GM18502 (cell line): ENCODE data around the gene FAIM2.
"Not testable (repeated sequence)": the region's sequence is repeated elsewhere in the genome, so short reads cannot be mapped to it uniquely, and the experiment has no call there.

Experiments used
- ATAC-seq: cut with Tn5 transposase; IDR thresholded peaks from one replicate; pipeline ENCODE4 v1.9.1; 2021; ENCODE audit warnings: mild to moderate bottlenecking; ENCODE audit not compliant: unreplicated experiment, poor library complexity

FAIM2 gene

DNA sequence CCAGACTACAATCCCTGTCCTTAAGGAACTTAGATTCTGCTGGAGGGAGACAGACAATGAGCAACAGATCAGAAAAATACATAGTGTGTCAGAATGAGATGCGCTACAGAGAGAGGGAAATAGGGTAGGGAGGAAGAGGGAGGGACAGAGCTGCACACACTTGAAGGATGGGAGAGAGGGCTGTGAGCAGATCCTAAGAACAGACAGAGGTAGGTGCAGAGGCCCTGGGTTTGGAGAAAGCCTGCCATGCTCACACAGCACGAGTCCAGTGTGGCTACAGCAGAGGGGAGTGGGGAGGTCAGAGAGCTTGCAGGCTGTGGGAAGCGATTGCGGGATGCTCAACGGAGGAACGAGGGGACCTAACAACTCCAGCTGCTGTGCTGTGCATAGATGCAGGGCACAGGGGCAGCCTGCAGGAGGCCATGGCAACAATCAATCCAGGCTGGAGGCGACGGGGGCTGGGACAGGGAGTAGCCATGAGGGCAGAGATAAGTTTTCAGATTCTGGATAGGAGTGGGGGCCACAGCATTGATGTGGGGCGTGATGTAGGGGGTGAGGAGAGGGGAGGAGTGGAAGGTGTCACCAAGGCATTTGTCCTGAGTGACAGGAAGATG, 20.7 kb downstream of the FAIM2 start:
- ATAC-seq: no peak

DNA sequence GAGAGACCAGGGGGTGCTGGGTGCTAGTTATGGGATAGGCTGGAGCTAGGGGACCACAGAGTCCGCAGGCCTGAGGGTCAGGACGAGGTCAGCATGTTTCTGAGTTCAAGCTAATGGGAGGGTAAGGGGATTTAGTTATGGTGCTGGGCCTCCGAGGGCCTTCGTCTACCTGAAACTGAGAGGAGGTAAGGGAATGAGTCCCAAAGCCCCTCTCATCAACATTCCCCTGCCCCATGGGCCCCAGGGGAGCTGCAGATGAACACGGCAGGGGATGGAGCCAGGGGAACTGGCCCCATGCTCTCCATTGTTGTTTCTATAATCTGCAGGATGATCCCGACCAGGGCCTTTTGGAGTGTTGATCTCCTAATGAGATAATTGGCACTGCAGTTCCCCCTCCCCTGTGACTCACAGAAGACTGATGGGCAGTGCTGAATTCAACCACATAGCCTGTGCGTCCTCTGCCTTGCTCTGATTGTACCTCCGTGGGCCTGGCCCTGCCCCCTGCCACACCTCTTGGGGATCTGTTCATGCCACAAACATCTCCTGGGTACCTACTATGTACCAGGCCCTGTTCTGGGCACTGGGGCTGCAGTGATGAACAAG, 21.4 kb downstream of the FAIM2 start:
- ATAC-seq: no peak

- ATAC-seq: no peak
Observed at GRCh38 chr12:49881415-49882247, 22.1 kb downstream of the FAIM2 start.

- no peak for ATAC-seq
Observed at GRCh38 chr12:49880756-49881414, 22.8 kb downstream of the FAIM2 start.

GRCh38 chr12:49879065-49879464, 24.6 kb downstream of the FAIM2 start:
- ATAC-seq: not testable (repeated sequence)

DNA sequence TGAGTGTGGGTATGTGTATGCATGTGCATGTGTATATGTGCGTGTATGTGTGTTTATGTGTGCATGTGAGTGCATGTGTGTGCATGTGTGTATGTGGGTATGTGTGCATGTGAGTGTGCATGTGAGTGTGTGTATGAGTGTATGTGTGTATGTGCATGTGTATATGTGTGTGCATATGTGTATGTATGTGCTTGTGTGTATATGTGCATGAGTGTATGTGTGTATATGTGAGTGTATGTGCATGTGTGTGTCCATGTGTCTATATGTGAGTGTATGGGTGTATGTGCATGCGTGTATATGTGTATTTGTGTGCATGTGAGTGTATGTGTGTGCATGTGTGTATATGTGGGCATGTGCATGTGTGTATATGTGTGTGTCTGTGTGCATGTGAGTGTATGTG, 25.7 kb downstream of the FAIM2 start:
- no peak for ATAC-seq

DNA sequence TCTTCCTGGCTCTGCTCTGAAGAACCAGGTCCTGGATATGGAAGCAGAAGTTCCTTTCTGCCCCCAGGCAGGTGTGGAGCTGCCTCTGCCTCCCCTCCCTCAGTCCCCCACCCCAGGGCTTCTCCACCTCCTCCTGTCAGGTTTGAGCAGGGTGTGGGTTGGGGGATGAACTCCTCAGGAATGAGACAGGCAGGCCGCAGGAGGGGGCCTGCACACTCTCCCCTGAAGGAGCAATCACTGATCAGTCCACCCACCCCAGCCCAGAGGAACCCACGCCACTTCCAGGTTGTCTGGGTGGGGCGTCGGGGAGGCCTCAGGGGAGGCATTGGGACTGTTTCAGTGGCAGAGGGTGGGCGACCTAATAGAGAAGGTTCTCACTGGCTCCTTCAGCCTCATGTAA, 26.6 kb downstream of the FAIM2 start:
- ATAC-seq: no peak

DNA sequence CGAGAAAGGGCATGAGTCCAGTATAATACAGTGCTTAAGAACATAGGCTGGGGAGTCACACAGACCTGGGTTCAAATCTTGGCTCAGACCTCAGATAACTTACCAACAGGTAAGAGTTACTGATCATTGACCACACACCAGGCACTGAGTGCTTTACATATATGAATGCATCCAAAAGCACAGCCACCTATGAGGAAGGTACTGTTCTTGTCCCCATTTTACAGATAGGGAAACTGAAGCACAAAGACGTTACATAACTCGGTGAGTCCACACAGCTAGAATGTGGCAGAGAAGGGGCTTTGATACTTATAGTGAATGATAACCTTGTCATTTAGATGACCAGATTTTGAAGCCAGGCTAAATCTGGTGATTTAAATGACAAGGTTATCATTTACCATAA, 27.6 kb downstream of the FAIM2 start:
- no peak for ATAC-seq

GRCh38 chr12:49875115-49875720, 28.5 kb downstream of the FAIM2 start:
- ATAC-seq: no peak

GRCh38 chr12:49874142-49874897, 29.4 kb downstream of the FAIM2 start:
- no peak for ATAC-seq

- no peak for ATAC-seq
Observed at GRCh38 chr12:49873361-49873934, 30.3 kb downstream of the FAIM2 start.

DNA sequence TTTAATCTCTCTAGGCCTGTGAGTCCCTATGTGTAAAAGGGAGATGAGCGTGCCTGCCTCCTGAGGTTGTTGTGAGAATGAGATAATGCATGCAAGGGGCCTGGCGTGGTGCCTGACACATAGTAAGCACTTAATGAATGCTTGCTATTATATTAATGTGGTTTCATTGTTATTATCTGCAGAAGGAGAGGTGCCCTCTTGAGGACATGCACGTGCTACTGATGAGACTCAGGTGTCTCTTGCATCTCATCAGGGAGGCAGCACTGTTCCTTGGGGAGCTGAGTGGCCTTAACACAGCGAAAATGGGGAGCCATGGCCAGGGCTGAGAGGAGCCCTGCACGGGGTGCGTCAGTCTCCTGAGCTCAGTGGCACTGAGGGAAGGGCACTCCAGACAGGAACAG, 30.9 kb downstream of the FAIM2 start:
- no peak for ATAC-seq

DNA sequence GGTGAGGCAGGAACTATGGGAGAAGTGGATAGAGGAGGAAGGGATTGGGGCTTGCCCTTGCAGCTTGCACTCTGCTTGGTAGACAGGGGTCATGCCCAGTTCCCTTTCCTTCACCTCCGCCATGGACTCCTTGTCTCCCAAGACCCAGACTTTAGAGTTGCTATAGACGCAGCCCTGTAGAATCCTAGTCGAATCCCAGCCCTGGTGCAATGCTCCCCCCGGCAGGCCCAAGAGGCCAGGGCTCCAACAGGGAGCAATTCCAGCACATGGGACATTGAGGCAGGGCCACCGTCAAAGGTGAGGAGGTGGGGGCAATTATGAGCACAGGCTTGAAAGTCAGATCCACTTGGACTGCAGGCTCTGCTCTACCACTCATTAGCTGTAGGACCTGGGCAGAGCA, 31.3 kb downstream of the FAIM2 start:
- no peak for ATAC-seq

- ATAC-seq: not testable (repeated sequence)
Observed at GRCh38 chr12:49871811-49872251, 31.9 kb downstream of the FAIM2 start.

DNA sequence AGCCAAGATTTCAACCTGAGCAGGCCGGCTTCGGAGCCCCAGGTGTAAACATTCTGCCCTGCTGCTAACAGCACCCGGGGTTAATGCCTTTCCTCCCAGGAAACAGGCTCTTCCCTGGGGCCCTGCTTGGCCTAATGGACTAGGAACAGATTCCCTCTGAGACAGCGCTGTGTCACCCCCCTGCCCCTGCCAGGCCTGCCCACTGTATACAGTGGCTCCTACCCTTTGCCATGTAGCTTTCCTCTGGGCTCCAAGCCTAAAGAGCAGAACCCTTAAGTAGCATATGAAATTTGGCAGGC, 32.5 kb downstream of the FAIM2 start:
- no peak for ATAC-seq

DNA sequence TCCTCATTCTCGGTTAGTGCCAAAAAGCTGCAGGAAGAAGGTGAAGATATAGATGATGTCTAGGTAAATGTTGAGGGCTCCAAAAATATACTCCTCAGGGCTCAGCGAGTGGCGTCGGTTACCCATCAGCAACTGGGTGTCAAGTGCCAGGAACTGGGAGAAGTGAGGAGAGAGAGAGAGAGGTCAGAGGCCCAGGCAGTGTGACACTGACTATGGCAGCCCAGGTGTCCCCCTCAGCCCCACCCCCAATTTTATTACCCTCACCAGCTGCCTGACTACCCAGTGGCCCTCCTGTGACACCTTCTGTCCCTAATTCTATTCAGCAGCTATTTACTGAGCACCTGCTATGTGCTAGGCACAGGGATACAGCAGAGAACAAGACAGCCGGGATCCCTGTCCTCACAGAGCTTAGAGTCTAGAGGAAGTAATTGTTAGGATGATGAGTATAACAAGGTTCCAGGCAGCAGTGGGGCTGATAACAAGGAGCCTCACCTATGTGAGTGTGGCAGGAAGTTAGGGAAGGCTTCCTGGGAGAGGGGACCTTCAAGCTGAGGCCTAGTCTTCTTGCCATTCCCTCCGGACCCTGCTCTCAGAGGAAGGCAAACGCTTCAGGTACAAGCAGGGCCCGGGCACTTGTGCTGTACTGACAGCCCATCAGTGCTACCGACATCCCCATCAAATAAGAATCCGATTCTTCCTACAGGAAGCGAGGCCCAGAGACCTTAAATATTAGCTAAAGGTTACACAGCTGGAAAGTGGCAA, 33.0 kb downstream of the FAIM2 start:
- ATAC-seq: no peak

- ATAC-seq: no peak
Observed at GRCh38 chr12:49869816-49870500, 33.7 kb downstream of the FAIM2 start.
